Uterus (tissue), 2 donors: ENCODE measurements around the gene ANP32B.

ENCODE experiments used
- POLR2A ChIP-seq, 2 donors: fragments of 450-650 bp; IDR thresholded peaks; one replicate each; pipeline ENCODE4 v1.6.1; 2016; ENCODE audit warnings: antibody characterized with exemption in 2 of 2, mild to moderate bottlenecking in 1 of 2, moderate library complexity in 1 of 2
- TF ChIP-seq, protein P1 (sequence below), 4 experiments: fragments of 200-600 bp in 2 of 4; fragments of 450-650 bp in 2 of 4; sonication (generic) in 2 of 4; IDR thresholded peaks; one replicate each; pipeline ENCODE4 v1.5.1; 2016 to 2019; ENCODE audit warnings: antibody characterized with exemption in 4 of 4, mild to moderate bottlenecking in 2 of 4, moderate library complexity in 1 of 4

DNA sequence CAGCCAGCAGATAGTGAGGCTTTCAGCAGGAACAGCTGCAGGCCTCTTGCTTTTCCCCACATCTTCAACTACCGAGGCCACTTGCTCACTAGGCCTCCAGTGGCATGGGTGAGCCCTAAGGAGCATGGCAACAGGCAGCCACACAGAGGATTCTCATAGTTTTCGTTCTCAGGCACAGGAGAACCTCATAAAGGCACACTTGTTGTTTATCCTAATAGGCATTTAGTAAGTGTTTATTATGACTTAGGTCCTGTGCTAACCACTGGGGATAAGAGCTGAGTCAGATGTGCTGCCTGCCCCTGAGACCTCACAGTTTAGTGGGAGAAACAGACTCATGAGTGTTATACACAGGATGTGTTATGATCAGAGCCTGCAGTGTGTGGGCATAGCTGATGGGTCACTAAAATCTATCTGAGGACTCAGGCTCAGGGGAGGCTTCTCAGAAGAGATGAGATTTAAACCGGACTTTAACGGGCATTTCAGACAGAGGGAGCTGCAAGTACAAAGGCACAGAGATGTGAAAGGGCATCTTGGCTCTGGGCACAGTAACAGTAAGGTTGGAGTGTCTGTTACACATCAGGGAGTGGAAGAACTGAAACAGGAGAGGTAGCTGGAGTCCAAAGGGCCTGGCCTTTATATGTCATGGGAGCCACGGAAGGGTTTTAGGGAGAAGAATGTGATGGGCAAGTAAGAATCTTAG, 24.2 kb upstream of the ANP32B start:
- TF ChIP-seq, protein P1, sequence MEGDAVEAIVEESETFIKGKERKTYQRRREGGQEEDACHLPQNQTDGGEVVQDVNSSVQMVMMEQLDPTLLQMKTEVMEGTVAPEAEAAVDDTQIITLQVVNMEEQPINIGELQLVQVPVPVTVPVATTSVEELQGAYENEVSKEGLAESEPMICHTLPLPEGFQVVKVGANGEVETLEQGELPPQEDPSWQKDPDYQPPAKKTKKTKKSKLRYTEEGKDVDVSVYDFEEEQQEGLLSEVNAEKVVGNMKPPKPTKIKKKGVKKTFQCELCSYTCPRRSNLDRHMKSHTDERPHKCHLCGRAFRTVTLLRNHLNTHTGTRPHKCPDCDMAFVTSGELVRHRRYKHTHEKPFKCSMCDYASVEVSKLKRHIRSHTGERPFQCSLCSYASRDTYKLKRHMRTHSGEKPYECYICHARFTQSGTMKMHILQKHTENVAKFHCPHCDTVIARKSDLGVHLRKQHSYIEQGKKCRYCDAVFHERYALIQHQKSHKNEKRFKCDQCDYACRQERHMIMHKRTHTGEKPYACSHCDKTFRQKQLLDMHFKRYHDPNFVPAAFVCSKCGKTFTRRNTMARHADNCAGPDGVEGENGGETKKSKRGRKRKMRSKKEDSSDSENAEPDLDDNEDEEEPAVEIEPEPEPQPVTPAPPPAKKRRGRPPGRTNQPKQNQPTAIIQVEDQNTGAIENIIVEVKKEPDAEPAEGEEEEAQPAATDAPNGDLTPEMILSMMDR (IDR thresholded peaks at IDR 0.05) = no peak
- no peak for TF ChIP-seq POLR2A (IDR thresholded peaks at IDR 0.05)
